Measurements from ENCODE around the gene PLVAP. TPM values are rescaled to one million over a fixed set of nuclear protein-coding genes. Genes with fewer than 3 reads are reported as not detected.
A peak's percentile ranks its signal among the peaks of the same experiment; 100 is the strongest.

The PLVAP gene
- total RNA-seq, 1 donor from 2014 or later = 0.58 TPM

DNA sequence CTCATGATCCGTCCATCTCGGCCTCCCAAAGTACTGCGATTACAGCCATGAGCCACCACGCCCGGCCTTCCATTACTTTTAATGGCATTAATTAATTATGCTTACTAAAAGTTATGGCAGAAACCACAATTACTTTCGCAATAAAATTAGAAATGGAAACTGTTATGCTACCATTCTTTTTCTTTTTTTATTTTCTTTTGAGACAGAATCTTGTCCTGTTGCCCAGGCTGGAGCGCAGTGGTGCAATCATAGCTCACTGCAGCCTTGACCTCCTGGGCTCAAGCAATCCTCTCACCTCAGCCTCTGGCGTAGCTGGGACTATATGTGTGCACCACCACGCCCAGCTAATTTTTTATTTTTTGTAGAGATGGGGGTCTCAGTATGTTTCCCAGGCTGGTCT lies 32.8 kb upstream of the PLVAP start:
- TF ChIP-seq CTCF (conservative IDR thresholded peaks at IDR 0.05; ENCODE audit: low read depth, low read length) = no peak
- no peak for DNase-seq (ENCODE audit: low read depth)
- H3K4me3 ChIP-seq (ENCODE audit: low read depth, low read length) = no peak overlapping the region

DNA sequence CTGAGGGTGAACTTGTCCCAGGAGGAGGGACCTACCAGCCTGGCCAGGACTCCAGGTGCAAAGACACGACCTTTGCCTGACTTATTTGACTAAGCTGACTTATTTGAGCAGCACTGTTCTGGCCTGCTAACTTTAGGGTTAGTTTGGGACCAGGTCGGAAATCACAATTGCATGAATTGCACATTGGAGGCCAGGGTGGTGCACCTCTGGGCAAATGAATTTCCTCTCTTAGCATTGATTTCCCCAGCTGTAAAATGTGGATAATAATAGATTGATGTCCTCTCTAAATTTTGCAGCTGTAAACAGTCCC lies 29.7 kb upstream of the PLVAP start:
- no peak for TF ChIP-seq CTCF (conservative IDR thresholded peaks at IDR 0.05; ENCODE audit: low read depth, low read length)
- no peak for DNase-seq (ENCODE audit: low read depth)
- H3K4me3 ChIP-seq (ENCODE audit: low read depth, low read length) = no peak overlapping the region

- no peak overlapping the region for H3K4me3 ChIP-seq (ENCODE audit: low read depth, low read length)
- DNase-seq (ENCODE audit: low read depth) = no peak
- TF ChIP-seq CTCF (conservative IDR thresholded peaks at IDR 0.05; ENCODE audit: low read depth, low read length) = no peak
These were observed 29.1 kb upstream of the PLVAP start for GRCh38 chr19:17406046-17406886.

DNA sequence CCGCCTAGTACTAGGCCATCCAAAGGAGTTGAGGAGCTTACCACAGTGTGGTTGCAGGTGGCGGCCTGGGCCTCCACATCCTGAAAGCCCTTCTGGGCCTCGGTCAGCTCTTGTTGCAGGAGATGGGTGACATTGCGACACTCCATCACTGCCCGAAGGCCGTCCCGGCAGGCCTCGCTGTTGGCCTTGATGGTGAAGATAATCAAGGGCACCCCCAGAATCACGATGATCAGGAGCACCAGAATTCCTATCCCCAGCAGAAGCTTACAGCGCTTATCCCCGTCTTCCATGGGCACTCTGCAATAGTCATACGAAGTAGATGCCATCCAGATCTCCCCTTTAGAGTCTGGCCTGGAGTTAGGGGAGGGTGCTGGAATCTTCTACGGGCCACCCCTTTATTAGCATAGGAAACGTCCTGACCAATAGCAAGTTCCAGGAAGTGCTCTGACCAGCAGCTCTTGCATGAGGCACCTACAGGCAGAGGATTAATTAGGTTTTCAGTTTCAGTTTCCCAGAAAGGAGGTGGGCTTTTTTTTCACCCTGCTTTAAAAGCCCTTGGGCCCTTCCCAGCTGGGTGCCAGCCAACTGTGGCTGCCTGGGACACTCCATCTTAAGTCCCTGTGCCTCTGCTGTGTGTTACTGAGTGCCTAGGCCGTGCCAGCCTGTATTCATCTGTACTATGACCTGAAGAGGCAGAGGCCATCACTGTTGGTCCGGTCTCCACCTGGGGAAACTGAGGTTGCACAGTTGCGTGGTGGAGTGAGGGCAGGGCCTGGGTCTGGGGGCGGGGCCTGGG lies 28.3 kb upstream of the PLVAP start, which contains the start of gene BST2:
TSS of gene BST2 (minus strand) at position 381 of the 796 bp plus-strand sequence. CDS start at position 326, 55 bp downstream.
- no peak for TF ChIP-seq CTCF (conservative IDR thresholded peaks at IDR 0.05; ENCODE audit: low read depth, low read length)
- peak within 1 kb of the TSS; percentile 45 for H3K4me3 ChIP-seq (ENCODE audit: low read depth, low read length)
- no peak for DNase-seq (ENCODE audit: low read depth)

GRCh38 chr19:17404621-17405249 lies 27.6 kb upstream of the PLVAP start:
- peak overlapping the region; percentile 45 for H3K4me3 ChIP-seq (ENCODE audit: low read depth, low read length)
- no peak for TF ChIP-seq CTCF (conservative IDR thresholded peaks at IDR 0.05; ENCODE audit: low read depth, low read length)
- DNase-seq (ENCODE audit: low read depth) = no peak

DNA sequence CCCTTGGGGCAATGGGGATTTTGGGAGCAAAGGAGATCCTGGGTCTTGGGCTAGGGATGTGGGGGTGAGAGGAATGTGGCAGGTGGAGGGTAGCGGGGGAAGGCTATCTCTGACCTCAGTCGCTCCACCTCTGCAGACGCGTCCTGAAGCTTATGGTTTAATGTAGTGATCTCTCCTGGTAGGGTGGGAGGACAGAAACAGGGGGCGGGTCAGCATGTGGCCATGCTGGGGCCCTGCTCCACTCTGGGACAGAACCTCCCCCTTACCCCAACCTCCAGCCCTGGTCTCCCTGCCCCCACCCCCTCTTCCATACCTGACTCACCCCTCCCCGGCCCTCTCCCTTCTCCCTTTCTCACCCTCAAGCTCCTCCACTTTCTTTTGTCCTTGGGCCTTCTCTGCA lies 26.9 kb upstream of the PLVAP start:
- DNase-seq (ENCODE audit: low read depth) = no peak
- peak overlapping the region; percentile 45 for H3K4me3 ChIP-seq (ENCODE audit: low read depth, low read length)
- no peak for TF ChIP-seq CTCF (conservative IDR thresholded peaks at IDR 0.05; ENCODE audit: low read depth, low read length)

Measured in epithelial cell of proximal tubule (primary cell).